Measurements from ENCODE around the gene VWA5B1. TPM values are rescaled to one million over a fixed set of nuclear protein-coding genes. Genes with fewer than 3 reads are reported as not detected.

The VWA5B1 gene
- total and polyA plus RNA-seq, 2 of the 4 experiments (the other 2 are of a cell fraction): not detected

DNA sequence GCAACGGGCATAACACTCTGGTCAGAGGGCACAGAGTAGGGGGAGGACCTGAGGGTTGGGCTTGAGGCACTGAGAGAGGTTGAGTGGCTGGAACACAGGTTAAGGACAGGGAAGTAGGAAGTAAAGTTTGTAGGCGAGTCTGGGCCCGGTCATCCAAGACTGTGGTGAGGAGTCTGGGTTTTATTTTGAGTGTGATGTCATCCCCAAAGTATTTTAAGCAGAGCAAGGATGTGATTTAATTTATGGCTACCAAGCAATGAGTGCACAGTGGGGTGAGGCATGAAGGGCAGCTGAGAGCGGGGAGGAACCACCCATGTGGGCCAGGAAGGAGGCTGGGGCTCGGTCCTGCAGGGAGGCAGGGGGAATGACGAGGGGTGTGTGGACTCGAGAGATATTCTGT, 11.2 kb upstream of the VWA5B1 start:
- H3K9me1 ChIP-seq (ENCODE audit: insufficient read depth, low read length): 0 out of 2 replicates have a peak, but pooled peaks cover 4% of the 10 kb centered on the region
- H2BK15ac ChIP-seq (ENCODE audit: low read depth, low read length): no peak overlapping the region
- H4K91ac ChIP-seq (ENCODE audit: insufficient read depth, low read depth, low read length): no peak overlapping the region
- no peaks in the 10 kb centered on the region for H3K4me1 ChIP-seq (ENCODE audit: control insufficient read depth, insufficient read depth, low read length)
- H3K14ac ChIP-seq (replicated peaks; ENCODE audit: low read depth, low read length): no peak overlapping the region
- H2BK5ac ChIP-seq (ENCODE audit: low read depth, low read length, poor library complexity, severe bottlenecking): no peak overlapping the region
- H2BK120ac ChIP-seq (ENCODE audit: low read depth, low read length): no peak overlapping the region
- BruUV-seq (replicated peaks): no TSS peak
- H3K4me2 ChIP-seq (ENCODE audit: low read depth, low read length): no peak overlapping the region
- H2BK20ac ChIP-seq (ENCODE audit: low read depth, low read length): no peak overlapping the region
- no peak overlapping the region for H3K27ac ChIP-seq (ENCODE audit: insufficient read depth, low read length)
- H2AK9ac ChIP-seq (replicated peaks; ENCODE audit: low read depth, low read length, poor library complexity): no peak overlapping the region
- H2AK5ac ChIP-seq (ENCODE audit: low read depth, low read length): no peak overlapping the region
- H3K23ac ChIP-seq (ENCODE audit: low read depth, low read length): no peak overlapping the region
- no peaks in the 10 kb centered on the region for H3K36me3 ChIP-seq (ENCODE audit: control insufficient read depth, insufficient read depth, low read length)
- TF ChIP-seq CHD1 (IDR thresholded peaks at IDR 0.05; ENCODE audit: low read depth, low read length) (no peak), POLR2A (IDR thresholded peaks at IDR 0.05; ENCODE audit: low read depth, low read length) (no peak), RCOR1 (IDR thresholded peaks at IDR 0.05; ENCODE audit: insufficient replicate concordance, low read length) (no peak), BHLHE40 (IDR thresholded peaks at IDR 0.05; ENCODE audit: low read depth, low read length) (no peak), NFE2L2 (IDR thresholded peaks at IDR 0.05; ENCODE audit: low read depth, low read length) (no peak), MXI1 (IDR thresholded peaks at IDR 0.05; ENCODE audit: borderline replicate concordance, low read depth, low read length) (no peak), RAD21 (IDR thresholded peaks at IDR 0.05; ENCODE audit: low read length) (no peak), CEBPB (IDR thresholded peaks at IDR 0.05; ENCODE audit: low read depth, low read length) (no peak), SMC3 (IDR thresholded peaks at IDR 0.05; ENCODE audit: low read depth, low read length) (no peak), MAZ (IDR thresholded peaks at IDR 0.05; ENCODE audit: borderline replicate concordance, low read depth, low read length) (no peak), FOS (IDR thresholded peaks at IDR 0.05; ENCODE audit: low read depth, low read length) (no peak), RFX5 (IDR thresholded peaks at IDR 0.05; ENCODE audit: low read depth, low read length) (no peak), MAFK (IDR thresholded peaks at IDR 0.05; ENCODE audit: low read depth, low read length) (no peak)
- TF ChIP-seq, protein P1, sequence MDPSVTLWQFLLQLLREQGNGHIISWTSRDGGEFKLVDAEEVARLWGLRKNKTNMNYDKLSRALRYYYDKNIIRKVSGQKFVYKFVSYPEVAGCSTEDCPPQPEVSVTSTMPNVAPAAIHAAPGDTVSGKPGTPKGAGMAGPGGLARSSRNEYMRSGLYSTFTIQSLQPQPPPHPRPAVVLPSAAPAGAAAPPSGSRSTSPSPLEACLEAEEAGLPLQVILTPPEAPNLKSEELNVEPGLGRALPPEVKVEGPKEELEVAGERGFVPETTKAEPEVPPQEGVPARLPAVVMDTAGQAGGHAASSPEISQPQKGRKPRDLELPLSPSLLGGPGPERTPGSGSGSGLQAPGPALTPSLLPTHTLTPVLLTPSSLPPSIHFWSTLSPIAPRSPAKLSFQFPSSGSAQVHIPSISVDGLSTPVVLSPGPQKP (IDR thresholded peaks at IDR 0.05; ENCODE audit: borderline replicate concordance, low read depth, low read length): no peak
- TF ChIP-seq, protein P2, sequence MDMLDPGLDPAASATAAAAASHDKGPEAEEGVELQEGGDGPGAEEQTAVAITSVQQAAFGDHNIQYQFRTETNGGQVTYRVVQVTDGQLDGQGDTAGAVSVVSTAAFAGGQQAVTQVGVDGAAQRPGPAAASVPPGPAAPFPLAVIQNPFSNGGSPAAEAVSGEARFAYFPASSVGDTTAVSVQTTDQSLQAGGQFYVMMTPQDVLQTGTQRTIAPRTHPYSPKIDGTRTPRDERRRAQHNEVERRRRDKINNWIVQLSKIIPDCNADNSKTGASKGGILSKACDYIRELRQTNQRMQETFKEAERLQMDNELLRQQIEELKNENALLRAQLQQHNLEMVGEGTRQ (IDR thresholded peaks at IDR 0.05; ENCODE audit: low read depth, low read length): no peak
- TF ChIP-seq, protein P3, sequence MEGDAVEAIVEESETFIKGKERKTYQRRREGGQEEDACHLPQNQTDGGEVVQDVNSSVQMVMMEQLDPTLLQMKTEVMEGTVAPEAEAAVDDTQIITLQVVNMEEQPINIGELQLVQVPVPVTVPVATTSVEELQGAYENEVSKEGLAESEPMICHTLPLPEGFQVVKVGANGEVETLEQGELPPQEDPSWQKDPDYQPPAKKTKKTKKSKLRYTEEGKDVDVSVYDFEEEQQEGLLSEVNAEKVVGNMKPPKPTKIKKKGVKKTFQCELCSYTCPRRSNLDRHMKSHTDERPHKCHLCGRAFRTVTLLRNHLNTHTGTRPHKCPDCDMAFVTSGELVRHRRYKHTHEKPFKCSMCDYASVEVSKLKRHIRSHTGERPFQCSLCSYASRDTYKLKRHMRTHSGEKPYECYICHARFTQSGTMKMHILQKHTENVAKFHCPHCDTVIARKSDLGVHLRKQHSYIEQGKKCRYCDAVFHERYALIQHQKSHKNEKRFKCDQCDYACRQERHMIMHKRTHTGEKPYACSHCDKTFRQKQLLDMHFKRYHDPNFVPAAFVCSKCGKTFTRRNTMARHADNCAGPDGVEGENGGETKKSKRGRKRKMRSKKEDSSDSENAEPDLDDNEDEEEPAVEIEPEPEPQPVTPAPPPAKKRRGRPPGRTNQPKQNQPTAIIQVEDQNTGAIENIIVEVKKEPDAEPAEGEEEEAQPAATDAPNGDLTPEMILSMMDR (conservative IDR thresholded peaks at IDR 0.05; ENCODE audit: low read depth, low read length): no peak
- H3K9ac ChIP-seq (ENCODE audit: low read depth, low read length): no peak overlapping the region
- no peak overlapping the region for H4K8ac ChIP-seq (ENCODE audit: low read depth in 2 of 2, low read length in 2 of 2)
- dilution Hi-C loops (cut with HindIII; ENCODE audit: low sequenced_read_pairs, unreplicated experiment): no loop called here
- peak; percentile 84 for ATAC-seq (ENCODE audit: low read depth)
- no peak overlapping the region for H3K56ac ChIP-seq (ENCODE audit: extremely low read depth, insufficient read depth, low read length)
- DNase-seq: peak; percentile 60
- intact Hi-C loops (cut with micrococcal nuclease): no loop called here
- no peak overlapping the region for H3K4ac ChIP-seq (ENCODE audit: low read depth, low read length)
- POLR2A ChIA-PET (ENCODE audit: unreplicated experiment): no interaction called here
- peak overlapping the region; percentile 57 for H2AFZ ChIP-seq (replicated peaks; ENCODE audit: low read length, poor library complexity)
- H4K20me1 ChIP-seq (ENCODE audit: insufficient read depth, low read length): no peaks in the 10 kb centered on the region
- no peak overlapping the region for H3K4me3 ChIP-seq (ENCODE audit: insufficient read depth, low read depth, low read length)
- no peak overlapping the region for H3K18ac ChIP-seq (ENCODE audit: low read depth, low read length)
- WGBS, 2 experiments (ENCODE audit: extremely low coverage in 2 of 2, insufficient read length in 1 of 2): 37% methylated on average over 2 of the region's 7 CpGs; no CpG with 5 or more reads in 1 of the 2 experiments
- H3K9me3 ChIP-seq (ENCODE audit: control insufficient read depth, insufficient read depth, low read length): no peaks in the 10 kb centered on the region
- in situ Hi-C loops (cut with MboI; ENCODE audit: low sequenced_read_pairs): no loop called here
- no peaks in the 10 kb centered on the region for H3K79me1 ChIP-seq (ENCODE audit: low read depth in 1 of 2, low read length in 2 of 2)
- no peak overlapping the region for H4K5ac ChIP-seq (ENCODE audit: low read depth, low read length)
- peaks cover 3% of the 10 kb centered on the region for H3K27me3 ChIP-seq (ENCODE audit: control insufficient read depth, insufficient read depth, low read length)
- CTCF ChIA-PET: no interaction called here

All from IMR-90 (cell line).